Measurements from ENCODE around the gene TBCK.

Gene TBCK

GRCh38 chr4:106194801-106195200 is 121.2 kb downstream of the TBCK start:
- H3K4me3 ChIP-seq (ENCODE audit: low read depth, low read length): no peak overlapping the region
- no peak for DNase-seq (ENCODE audit: low read depth, low spot score)
- in situ Hi-C loops (cut with HindIII; ENCODE audit: low sequenced_read_pairs): no loop called here
- no peak for TF ChIP-seq CTCF (IDR thresholded peaks at IDR 0.05; ENCODE audit: low read depth, low read length)

DNA sequence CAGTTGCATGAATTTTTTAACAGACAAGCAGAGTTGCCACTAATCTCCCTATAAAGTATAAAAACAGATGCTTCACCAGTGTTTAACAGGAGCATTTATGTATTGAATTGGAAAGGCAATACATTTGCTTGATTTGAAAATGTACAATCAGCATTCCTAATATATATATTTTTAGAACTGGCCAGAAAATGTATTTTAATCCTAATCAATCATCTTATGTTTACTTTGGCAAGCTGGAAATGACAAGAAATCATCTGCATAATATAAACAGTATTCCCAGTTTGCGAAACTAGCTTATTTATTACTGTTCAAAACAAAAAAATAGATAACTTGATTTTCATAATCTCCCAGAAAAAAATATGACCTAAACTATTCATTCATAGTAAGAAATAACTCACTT is 123.9 kb downstream of the TBCK start:
- in situ Hi-C loops (cut with HindIII; ENCODE audit: low sequenced_read_pairs): no loop called here
- no peak overlapping the region for H3K4me3 ChIP-seq (ENCODE audit: low read depth, low read length)
- no peak for TF ChIP-seq CTCF (IDR thresholded peaks at IDR 0.05; ENCODE audit: low read depth, low read length)
- DNase-seq (ENCODE audit: low read depth, low spot score): no peak

DNA sequence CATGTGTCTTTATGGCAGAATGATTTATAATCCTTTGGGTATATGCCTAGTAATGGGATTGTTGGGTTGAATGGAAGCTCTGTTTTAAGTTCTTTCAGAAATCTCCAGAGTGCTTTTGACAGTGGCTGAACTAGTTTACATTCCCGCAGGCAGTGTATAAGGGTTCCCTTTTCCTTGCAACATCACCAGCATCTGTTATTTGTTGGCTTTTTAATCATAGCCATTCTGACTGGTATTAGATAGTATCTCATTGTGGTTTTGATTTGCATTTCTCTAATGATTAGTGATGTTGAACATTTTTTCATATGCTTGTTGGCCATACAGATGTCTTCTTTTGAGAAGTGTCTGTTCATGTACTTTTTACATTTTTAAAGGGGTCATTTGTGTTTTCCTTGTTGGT is 129.8 kb downstream of the TBCK start:
- no peak overlapping the region for H3K4me3 ChIP-seq (ENCODE audit: low read depth, low read length)
- DNase-seq (ENCODE audit: low read depth, low spot score): no peak
- no peak for TF ChIP-seq CTCF (IDR thresholded peaks at IDR 0.05; ENCODE audit: low read depth, low read length)
- in situ Hi-C loops (cut with HindIII; ENCODE audit: low sequenced_read_pairs): no loop called here

DNA sequence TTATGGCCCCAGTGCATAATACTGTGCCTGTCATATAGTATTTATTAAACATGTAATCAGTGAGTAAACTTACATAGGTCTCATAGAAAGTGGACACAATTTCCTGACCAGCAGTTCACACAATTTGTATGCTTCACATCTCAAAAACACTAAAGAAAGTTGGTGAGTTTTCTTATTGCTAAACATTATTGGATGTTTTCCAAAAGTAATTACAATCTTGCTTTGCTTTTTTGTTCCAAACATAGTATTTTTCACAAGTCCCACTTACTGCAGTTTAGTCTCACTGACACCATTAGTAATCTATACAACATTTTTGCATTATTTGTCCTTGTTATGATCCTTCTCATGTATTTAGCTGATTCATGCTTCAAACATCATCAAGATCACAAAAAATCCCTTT is 132.5 kb downstream of the TBCK start:
- no peak overlapping the region for H3K4me3 ChIP-seq (ENCODE audit: low read depth, low read length)
- no peak for TF ChIP-seq CTCF (IDR thresholded peaks at IDR 0.05; ENCODE audit: low read depth, low read length)
- in situ Hi-C loops (cut with HindIII; ENCODE audit: low sequenced_read_pairs): no loop called here
- no peak for DNase-seq (ENCODE audit: low read depth, low spot score)

DNA sequence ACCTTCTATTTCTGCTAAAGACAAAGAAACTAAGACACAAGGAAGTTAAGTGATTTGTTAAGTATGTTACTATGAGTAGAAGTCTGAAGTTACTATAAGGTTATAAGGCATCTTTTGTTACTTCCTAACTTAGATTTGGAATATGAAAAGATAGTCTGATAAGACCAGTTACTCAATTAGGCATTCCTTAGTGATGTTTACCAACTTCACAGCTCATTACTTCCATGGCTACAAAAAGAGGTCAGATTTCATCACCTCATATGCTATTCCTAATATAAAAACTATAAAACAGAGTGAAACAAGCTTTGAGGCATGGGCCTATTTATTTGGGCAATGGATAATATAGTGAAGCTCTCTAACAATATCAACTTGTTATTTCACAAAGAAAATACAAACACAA is 143.1 kb downstream of the TBCK start:
- in situ Hi-C loops (cut with HindIII; ENCODE audit: low sequenced_read_pairs): no loop called here
- no peak for DNase-seq (ENCODE audit: low read depth, low spot score)
- no peak for TF ChIP-seq CTCF (IDR thresholded peaks at IDR 0.05; ENCODE audit: low read depth, low read length)
- H3K4me3 ChIP-seq (ENCODE audit: low read depth, low read length): no peak overlapping the region

DNA sequence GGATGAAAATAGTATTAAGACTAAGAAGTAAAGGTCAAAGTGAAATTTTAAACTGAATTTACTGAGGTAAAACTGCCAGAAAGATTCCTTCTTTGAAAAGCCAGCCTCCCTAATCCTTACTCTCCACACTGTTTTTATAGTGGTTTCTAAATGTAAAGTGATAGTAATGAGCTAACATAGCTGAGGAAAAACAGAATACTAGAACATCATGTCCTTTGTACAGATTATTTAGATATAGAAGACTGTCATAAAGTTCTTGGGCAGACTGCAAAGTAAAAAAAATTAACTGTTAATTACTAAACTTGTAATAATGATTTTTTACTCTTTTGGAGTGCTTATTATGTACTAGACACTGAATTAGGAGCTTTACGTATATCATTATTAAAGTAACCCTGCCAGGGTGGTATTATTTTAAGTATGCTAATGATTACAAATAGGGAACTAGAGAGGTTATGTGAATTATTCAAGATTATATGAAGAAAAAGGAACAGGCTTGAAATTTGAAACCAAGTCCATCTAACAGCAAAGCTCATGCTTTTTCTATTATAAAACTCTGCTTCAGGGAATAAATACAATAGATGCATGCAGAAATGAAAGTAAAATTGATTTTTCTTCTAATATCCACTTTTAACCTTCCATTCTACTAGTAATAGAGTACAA is 150.5 kb downstream of the TBCK start:
- DNase-seq (ENCODE audit: low read depth, low spot score): peak; percentile 22
- no peak for TF ChIP-seq CTCF (IDR thresholded peaks at IDR 0.05; ENCODE audit: low read depth, low read length)
- no peak overlapping the region for H3K4me3 ChIP-seq (ENCODE audit: low read depth, low read length)
- in situ Hi-C loops (cut with HindIII; ENCODE audit: low sequenced_read_pairs): no loop called here

GRCh38 chr4:106162278-106162677 is 153.7 kb downstream of the TBCK start:
- in situ Hi-C loops (cut with HindIII; ENCODE audit: low sequenced_read_pairs): no loop called here
- TF ChIP-seq CTCF (IDR thresholded peaks at IDR 0.05; ENCODE audit: low read depth, low read length): no peak
- no peak overlapping the region for H3K4me3 ChIP-seq (ENCODE audit: low read depth, low read length)
- no peak for DNase-seq (ENCODE audit: low read depth, low spot score)
